Endothelial cell of umbilical vein (primary cell): ENCODE results near the gene KHSRP. TPM values are rescaled to one million over a fixed set of nuclear protein-coding genes. Genes with fewer than 3 reads are reported as not detected.

ENCODE experiments used
- BruUV-seq: library from RNA; stranded (reverse); fragments of 400-500 nt; replicated peaks from 2 replicates; lab custom pipeline; 2021; lab: Mats Ljungman, UMichigan
- CTCF ChIA-PET: fragments of 300-600, 350-600 bp; sonication (Branson Sonifier 250); formaldehyde crosslinking; loops from one replicate; lab custom pipeline; 2021; ENCODE audit warnings: antibody characterized with exemption, inconsistent platforms; lab: Charles Lee
- POLR2A ChIA-PET: fragments of 300-600, 350-600 bp; sonication (Branson Sonifier 250); formaldehyde crosslinking; loops from one replicate; lab custom pipeline; 2021; ENCODE audit warnings: antibody characterized with exemption, inconsistent platforms; lab: Charles Lee
- DNase-seq: peaks from one replicate; pipeline ENCODE4 v3.0.0-alpha.2; 2011; ENCODE audit warnings: low read depth, low spot score
- FAIRE-seq: peaks from 2 replicates; lab custom pipeline; 2011; peaks lifted over from hg19 to GRCh38; lab: Jason Lieb, UNC
- H2AFZ ChIP-seq: 2 replicates; pipeline ENCODE4 v1.6.0; 2012; ENCODE audit warnings: low read depth, low read length, control low read depth, inconsistent platforms
- H3K27ac ChIP-seq: 2 replicates; pipeline ENCODE4 v1.5.1; 2011; ENCODE audit warnings: low read depth, mild to moderate bottlenecking, control low read depth, low read length, moderate library complexity; ENCODE audit not compliant: insufficient read depth
- H3K27me3 ChIP-seq, 2 experiments: 2 replicates each; pipeline versions ENCODE4 v1.6.0 to v1.6.1; 2011; ENCODE audit warnings: low read length in 2 of 2, mixed read lengths in 1 of 2; ENCODE audit not compliant: control insufficient read depth in 2 of 2, insufficient read depth in 2 of 2
- H3K36me3 ChIP-seq, 2 experiments: 2 replicates in 1 of 2; 3 replicates in 1 of 2; pipeline ENCODE4 v1.5.1; 2011; ENCODE audit warnings: low read length in 2 of 2, mild to moderate bottlenecking in 1 of 2, moderate library complexity in 1 of 2; ENCODE audit not compliant: control insufficient read depth in 2 of 2, insufficient read depth in 2 of 2; ENCODE audit errors: extremely low read depth in 1 of 2
- H3K4me1 ChIP-seq: 3 replicates; pipeline ENCODE4 v1.5.1; 2011; ENCODE audit warnings: mild to moderate bottlenecking, low read length; ENCODE audit not compliant: control insufficient read depth, insufficient read depth; ENCODE audit errors: extremely low read depth
- H3K4me2 ChIP-seq: 2 replicates; pipeline ENCODE4 v1.6.1; 2011; ENCODE audit warnings: low read length, control low read depth, mixed read lengths; ENCODE audit not compliant: insufficient read depth
- H3K4me3 ChIP-seq, 3 experiments: fragments of 200-600 bp in 1 of 3; sonication (generic), shearing (Covaris generic) in 1 of 3; replicated peaks in 1 of 3; 2 replicates each; pipeline ENCODE4 v1.5.1; 2011 to 2016; ENCODE audit warnings: control low read depth in 3 of 3, low read length in 3 of 3, mild to moderate bottlenecking in 2 of 3, inconsistent platforms in 1 of 3, low read depth in 1 of 3, moderate library complexity in 1 of 3; ENCODE audit not compliant: insufficient read depth in 1 of 3
- H3K79me2 ChIP-seq: 2 replicates; pipeline ENCODE4 v1.6.0; 2012; ENCODE audit warnings: low read length, inconsistent platforms; ENCODE audit not compliant: control insufficient read depth, insufficient read depth
- H3K9ac ChIP-seq: replicated peaks from 2 replicates; pipeline ENCODE3; 2011; ENCODE audit warnings: low read length, control low read depth; ENCODE audit not compliant: insufficient read depth; ENCODE audit errors: extremely low read depth
- H3K9me1 ChIP-seq: replicated peaks from 3 replicates; pipeline ENCODE4 v1.6.0; 2011; ENCODE audit warnings: mild to moderate bottlenecking, low read length; ENCODE audit not compliant: control insufficient read depth, insufficient read depth; ENCODE audit errors: extremely low read depth
- H3K9me3 ChIP-seq: replicated peaks from 2 replicates; pipeline ENCODE4 v1.5.1; 2012; ENCODE audit warnings: low read length, inconsistent platforms; ENCODE audit not compliant: control insufficient read depth, insufficient read depth
- H4K20me1 ChIP-seq: replicated peaks from 2 replicates; pipeline ENCODE3; 2011; ENCODE audit warnings: mild to moderate bottlenecking, low read length; ENCODE audit not compliant: control insufficient read depth, insufficient read depth; ENCODE audit errors: extremely low read depth
- EZH2 ChIP-seq: IDR thresholded peaks from 2 replicates; pipeline ENCODE4 v1.6.1; 2012; ENCODE audit warnings: borderline replicate concordance, low read depth, mild to moderate bottlenecking, moderate library complexity, low read length, inconsistent platforms; ENCODE audit not compliant: severe bottlenecking
- FOS ChIP-seq: IDR thresholded peaks from 2 replicates; pipeline ENCODE4 v1.6.1; 2011; ENCODE audit warnings: mild to moderate bottlenecking, low read length, moderate library complexity, borderline replicate concordance; ENCODE audit not compliant: insufficient read depth
- GATA2 ChIP-seq: IDR thresholded peaks from 2 replicates; pipeline ENCODE4 v1.7.0; 2011; ENCODE audit warnings: low read depth, mild to moderate bottlenecking, moderate library complexity, mixed read lengths, low read length; ENCODE audit not compliant: insufficient read length, insufficient read depth
- JUN ChIP-seq: IDR thresholded peaks from 2 replicates; pipeline ENCODE4 v1.6.1; 2011; ENCODE audit warnings: borderline replicate concordance, low read depth; ENCODE audit not compliant: insufficient read length, insufficient read depth
- MAX ChIP-seq: IDR thresholded peaks from 2 replicates; pipeline ENCODE4 v1.6.1; 2011; ENCODE audit not compliant: insufficient read depth, insufficient read length
- MYC ChIP-seq: IDR thresholded peaks from one replicate; pipeline ENCODE4 v1.6.1; 2011; ENCODE audit warnings: mild to moderate bottlenecking, low read depth, low read length
- POLR2A ChIP-seq: IDR thresholded peaks from 2 replicates; pipeline ENCODE4 v1.6.1; 2012; ENCODE audit warnings: low read depth, mild to moderate bottlenecking, control low read depth, low read length
- POLR2AphosphoS5 ChIP-seq: IDR thresholded peaks from 2 replicates; pipeline ENCODE4 v1.6.1; 2012; ENCODE audit warnings: low read depth, mild to moderate bottlenecking, control low read depth, low read length, moderate library complexity; ENCODE audit not compliant: insufficient read depth
- dilution Hi-C: fragments of 300-500 bp; cut with MboI; formaldehyde crosslinking; loops from one replicate; pipeline ENCODE4 v1.15.0; 2019; ENCODE audit warnings: low sequenced_read_pairs; ENCODE audit not compliant: extremely low pct_ligation_motif_present
- intact Hi-C: fragments of 100-400 bp; cut with micrococcal nuclease; formaldehyde crosslinking; loops from one replicate; pipeline ENCODE4 v1.10.0; 2022
- polyA plus RNA-seq, 4 experiments: library from polyadenylated mRNA; depleted of rRNA in 3 of 4; stranded (reverse) in 3 of 4; unstranded in 1 of 4; fragments of >200 nt; gene quantifications; 2 replicates each; pipeline versions ENCODE4 v1.2.1 to v1.2.3, GENCODE V29; 2011 to 2012; ENCODE audit warnings: missing spikeins in 1 of 4
- total RNA-seq: library from RNA; stranded (reverse); gene quantifications from 2 replicates; pipeline ENCODE4 v1.2.3, GENCODE V29; 2021
- TF ChIP-seq, protein P1 (sequence below), 2 donors: IDR thresholded peaks; 1 replicate in 1 of 2; 2 replicates in 1 of 2; pipeline ENCODE4 v1.5.1; 2011; ENCODE audit warnings: low read length in 2 of 2, mild to moderate bottlenecking in 2 of 2, moderate library complexity in 2 of 2, control low read depth in 1 of 2, inconsistent platforms in 1 of 2, low read depth in 1 of 2; ENCODE audit not compliant: insufficient read depth in 1 of 2; ENCODE audit errors: extremely low read depth in 1 of 2

Gene KHSRP
- total and polyA plus RNA-seq, 2 donors (not counting 3 experiments of a cell fraction or from before 2014, with no cell fraction given): 98.3 to 372 TPM

DNA sequence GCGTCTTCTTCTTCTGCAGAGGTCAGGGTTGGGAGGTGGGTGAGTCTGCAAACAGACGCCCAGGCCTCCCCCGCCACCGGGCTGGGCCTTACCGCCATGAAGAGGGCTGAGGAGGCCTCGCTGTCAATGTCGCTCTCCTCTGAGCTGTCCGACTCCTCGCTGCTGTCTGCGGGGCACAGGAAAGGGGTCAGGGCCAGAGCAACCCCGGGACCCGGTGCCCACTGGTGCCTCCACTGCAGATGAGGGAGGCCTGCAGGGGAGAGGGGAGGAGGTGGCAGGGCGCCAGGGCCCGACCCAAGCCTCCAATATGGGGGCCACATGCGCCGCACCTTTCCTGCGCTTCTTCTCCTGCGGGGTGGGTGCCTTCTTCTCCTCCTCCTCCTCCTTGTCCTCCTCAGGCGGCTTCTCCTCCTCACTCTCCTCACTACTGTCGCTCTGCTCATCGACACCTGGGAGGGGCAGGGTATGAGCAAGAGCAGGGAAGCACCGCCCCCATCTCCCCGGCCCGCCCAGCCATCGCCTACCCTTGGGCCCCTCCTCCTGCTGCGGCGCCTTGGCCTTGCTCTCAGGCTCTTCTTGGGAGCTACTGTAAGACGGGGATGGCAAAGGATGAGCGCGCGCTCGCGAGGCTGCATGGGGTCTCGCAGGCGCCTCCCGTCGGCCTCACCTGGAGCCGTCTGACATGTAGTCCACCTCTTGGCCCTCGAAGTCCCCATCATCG, 43.4 kb downstream of the KHSRP start:
- POLR2A ChIA-PET: no interaction called here
- BruUV-seq: no TSS peak
- Histone ChIP-seq H3K27ac (no peak overlapping the region), H3K9ac (no peak overlapping the region), H3K9me1 (no peaks in the 10 kb centered on the region), H3K9me3 (no peaks in the 10 kb centered on the region), H3K4me3 (no peak overlapping the region), H3K79me2 (no peaks in the 10 kb centered on the region), H2AFZ (no peak overlapping the region), H3K27me3 (no peaks in the 10 kb centered on the region), H3K36me3 (peaks cover 9 to 43% of the 10 kb centered on the region in 2 experiments), H4K20me1 (no peaks in the 10 kb centered on the region), H3K4me1 (no peaks in the 10 kb centered on the region), H3K4me2 (no peak overlapping the region)
- CTCF ChIA-PET: no interaction called here
- intact Hi-C loops (no loop called here), dilution Hi-C loops (no loop called here)
- TF ChIP-seq FOS: no peak
- no peak for TF ChIP-seq EZH2
- no peak for TF ChIP-seq JUN
- TF ChIP-seq MAX: no peak
- FAIRE-seq: no peak
- DNase-seq: peak; percentile 0

GRCh38 chr19:6379744-6380143, 44.9 kb downstream of the KHSRP start:
- TF ChIP-seq JUN (no peak), GATA2 (no peak), MYC (no peak), EZH2 (no peak), MAX (no peak), FOS (no peak), POLR2A (no peak), POLR2AphosphoS5 (no peak)
- TF ChIP-seq, protein P1, sequence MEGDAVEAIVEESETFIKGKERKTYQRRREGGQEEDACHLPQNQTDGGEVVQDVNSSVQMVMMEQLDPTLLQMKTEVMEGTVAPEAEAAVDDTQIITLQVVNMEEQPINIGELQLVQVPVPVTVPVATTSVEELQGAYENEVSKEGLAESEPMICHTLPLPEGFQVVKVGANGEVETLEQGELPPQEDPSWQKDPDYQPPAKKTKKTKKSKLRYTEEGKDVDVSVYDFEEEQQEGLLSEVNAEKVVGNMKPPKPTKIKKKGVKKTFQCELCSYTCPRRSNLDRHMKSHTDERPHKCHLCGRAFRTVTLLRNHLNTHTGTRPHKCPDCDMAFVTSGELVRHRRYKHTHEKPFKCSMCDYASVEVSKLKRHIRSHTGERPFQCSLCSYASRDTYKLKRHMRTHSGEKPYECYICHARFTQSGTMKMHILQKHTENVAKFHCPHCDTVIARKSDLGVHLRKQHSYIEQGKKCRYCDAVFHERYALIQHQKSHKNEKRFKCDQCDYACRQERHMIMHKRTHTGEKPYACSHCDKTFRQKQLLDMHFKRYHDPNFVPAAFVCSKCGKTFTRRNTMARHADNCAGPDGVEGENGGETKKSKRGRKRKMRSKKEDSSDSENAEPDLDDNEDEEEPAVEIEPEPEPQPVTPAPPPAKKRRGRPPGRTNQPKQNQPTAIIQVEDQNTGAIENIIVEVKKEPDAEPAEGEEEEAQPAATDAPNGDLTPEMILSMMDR (IDR thresholded peaks at IDR 0.05; ENCODE audit: extremely low read depth in 1 of 2, insufficient read depth in 1 of 2, low read depth in 1 of 2, low read length in 2 of 2): no peak
- Histone ChIP-seq H3K9me3 (no peaks in the 10 kb centered on the region), H3K9me1 (no peaks in the 10 kb centered on the region), H3K9ac (no peak overlapping the region), H3K4me3 (no peak overlapping the region), H3K36me3 (peaks cover 9 to 41% of the 10 kb centered on the region in 2 experiments), H3K79me2 (no peaks in the 10 kb centered on the region), H3K27ac (no peak overlapping the region), H3K4me1 (no peaks in the 10 kb centered on the region), H4K20me1 (no peaks in the 10 kb centered on the region), H3K4me2 (no peak overlapping the region), H2AFZ (no peak overlapping the region), H3K27me3 (no peaks in the 10 kb centered on the region)
- CTCF ChIA-PET: no interaction called here
- dilution Hi-C loops (no loop called here), intact Hi-C loops (no loop called here)
- BruUV-seq: TSS peak; percentile 62
- POLR2A ChIA-PET: no interaction called here
- no peak for DNase-seq
- no peak for FAIRE-seq
